Sciatic nerve (tissue), 2 donors: Measurements from ENCODE around the gene PEX19. TPM values are rescaled to one million over a fixed set of nuclear protein-coding genes. Genes with fewer than 3 reads are reported as not detected.

Experiments used
- ATAC-seq: fragments of 200-7000 bp; cut with Tn5 transposase; one replicate; pipeline ENCODE4 v1.9.1; 2020; ENCODE audit warnings: mild to moderate bottlenecking, moderate library complexity
- DNase-seq: peaks from one replicate; pipeline ENCODE4 v3.0.0-alpha.2; 2020; ENCODE audit warnings: low spot score
- intact Hi-C: fragments of 100-400 bp; cut with DNase I; formaldehyde crosslinking; loops from one replicate; pipeline ENCODE4 v1.14.2; 2022
- total RNA-seq: library from RNA; stranded (reverse); fragmentation: NEBNext Ultra II Directional; extraction: Animal tissue kit (Norgen Biotek cat#: 25700); gene quantifications from one replicate; pipeline ENCODE4 v1.2.1, GENCODE V29; 2021
- donor health status: DM: no; HTN: no; CAD: no.
- donor health status: DM: no; HTN: no; CAD: no.

The PEX19 gene
- total RNA-seq, 1 donor from 2014 or later: 71.1 TPM

DNA sequence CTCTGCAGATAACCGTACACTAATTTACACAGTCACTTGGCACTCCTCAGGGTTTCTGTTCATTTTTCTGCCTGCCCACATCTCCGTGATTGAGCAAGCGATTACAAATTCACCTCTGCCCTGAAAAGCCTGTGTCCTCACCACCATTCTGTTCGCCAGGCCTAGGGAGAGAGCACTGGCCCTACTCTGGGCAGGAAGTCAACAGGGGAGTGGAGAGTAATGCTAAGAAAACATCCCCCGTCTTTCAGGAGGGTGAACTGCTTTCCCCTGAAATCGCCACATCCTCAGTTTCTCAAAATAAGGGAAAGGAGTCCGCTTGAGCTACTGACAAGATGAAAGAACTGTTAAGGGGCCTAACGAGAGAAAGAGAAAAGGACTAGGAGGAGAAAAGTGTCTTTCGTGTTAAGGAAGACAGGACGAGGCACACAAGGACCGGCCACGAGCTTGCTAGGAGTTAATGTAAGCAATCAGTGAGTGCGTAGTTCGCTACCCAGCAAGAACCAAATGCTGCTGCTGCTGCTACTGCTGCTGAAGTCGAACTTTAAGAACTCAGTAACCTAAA, 632 bp downstream of the PEX19 start:
- DNase-seq (no peak), ATAC-seq (peak; percentile 67)
- intact Hi-C loops: no loop called here

DNA sequence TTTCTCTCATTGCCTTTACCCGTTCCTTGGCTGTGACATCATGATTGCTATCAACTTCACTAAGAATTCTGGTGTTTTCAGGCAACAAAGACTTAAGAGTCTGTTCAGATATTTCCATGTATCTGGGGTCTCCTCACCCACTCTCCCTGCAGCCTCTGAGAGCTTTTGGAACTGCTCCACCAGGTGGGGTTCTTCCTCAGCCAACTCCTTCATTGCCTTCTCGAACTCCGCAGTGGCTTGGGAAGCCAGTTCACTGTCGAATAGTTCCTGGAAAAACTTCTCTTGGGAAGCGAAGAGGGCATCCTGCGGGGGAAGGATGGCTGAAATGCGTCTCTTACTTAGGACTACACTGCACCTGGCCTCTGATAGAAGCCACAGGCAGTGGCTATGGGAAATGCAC, 2.1 kb downstream of the PEX19 start:
- ATAC-seq (no peak), DNase-seq (no peak)
- intact Hi-C loops: no loop called here

DNA sequence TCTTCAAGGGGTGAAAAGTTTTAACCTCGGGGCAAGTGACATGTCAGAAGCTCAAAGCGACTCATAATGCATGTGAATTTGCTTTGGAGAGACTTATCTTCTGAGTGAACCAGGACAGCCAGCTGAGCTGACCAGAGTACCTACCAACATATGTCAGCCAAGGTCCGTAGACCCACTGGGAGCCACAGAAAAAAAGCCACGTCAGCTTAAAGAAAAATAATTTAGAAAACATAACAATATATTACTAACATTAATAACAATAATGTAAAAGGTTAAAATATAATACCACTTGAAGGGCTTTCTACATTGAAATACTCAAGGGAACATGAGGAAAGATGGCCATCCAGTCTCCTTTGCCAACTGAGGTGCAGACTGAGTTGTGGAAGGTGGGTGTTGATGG, 6.9 kb downstream of the PEX19 start:
- intact Hi-C loops: no loop called here

DNA sequence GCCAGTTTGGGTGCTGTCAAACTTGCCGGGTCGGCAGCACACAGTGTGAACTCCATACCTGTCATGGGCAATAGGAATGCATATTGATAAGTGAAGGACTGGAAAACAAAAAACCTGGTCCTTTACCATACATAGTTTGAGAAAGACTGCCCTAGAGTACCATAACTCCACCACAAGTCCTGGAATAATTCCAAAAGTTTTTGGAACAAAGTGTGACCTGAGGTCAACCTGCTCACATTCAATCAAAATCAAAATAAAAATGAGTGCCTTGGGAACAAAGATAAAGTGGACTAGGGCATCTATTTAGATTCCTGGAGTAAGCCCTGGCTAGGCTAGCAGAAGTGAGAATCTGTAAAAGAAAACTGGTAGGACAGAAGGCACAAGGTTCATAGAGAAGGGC, 7.6 kb downstream of the PEX19 start:
- DNase-seq (no peak), ATAC-seq (no peak)
- intact Hi-C loops: no loop called here

More for the DNA sequence above, 6.9 kb downstream of the PEX19 start:
- ATAC-seq (no peak), DNase-seq (no peak)

DNA sequence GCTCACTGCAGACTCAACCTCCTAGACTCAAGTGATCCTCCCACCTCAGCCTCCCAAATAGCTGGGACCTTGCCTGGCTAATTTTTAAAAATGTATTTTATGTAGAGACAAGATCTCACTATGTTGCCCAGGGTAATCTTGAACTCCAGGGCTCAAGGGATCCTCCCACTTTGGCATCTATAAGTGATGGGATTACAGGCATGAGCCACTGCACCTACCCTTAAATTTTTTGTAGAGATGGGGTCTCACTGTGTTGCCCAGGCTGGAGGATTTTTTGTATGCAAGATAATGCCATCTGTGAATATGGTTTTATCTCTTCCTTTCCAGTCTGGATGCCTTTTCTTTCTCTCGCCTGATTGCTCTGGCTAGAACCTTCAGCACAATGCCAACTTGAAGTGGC, 13.9 kb downstream of the PEX19 start:
- no peak for DNase-seq
- no peak for ATAC-seq
- intact Hi-C loops: no loop called here

DNA sequence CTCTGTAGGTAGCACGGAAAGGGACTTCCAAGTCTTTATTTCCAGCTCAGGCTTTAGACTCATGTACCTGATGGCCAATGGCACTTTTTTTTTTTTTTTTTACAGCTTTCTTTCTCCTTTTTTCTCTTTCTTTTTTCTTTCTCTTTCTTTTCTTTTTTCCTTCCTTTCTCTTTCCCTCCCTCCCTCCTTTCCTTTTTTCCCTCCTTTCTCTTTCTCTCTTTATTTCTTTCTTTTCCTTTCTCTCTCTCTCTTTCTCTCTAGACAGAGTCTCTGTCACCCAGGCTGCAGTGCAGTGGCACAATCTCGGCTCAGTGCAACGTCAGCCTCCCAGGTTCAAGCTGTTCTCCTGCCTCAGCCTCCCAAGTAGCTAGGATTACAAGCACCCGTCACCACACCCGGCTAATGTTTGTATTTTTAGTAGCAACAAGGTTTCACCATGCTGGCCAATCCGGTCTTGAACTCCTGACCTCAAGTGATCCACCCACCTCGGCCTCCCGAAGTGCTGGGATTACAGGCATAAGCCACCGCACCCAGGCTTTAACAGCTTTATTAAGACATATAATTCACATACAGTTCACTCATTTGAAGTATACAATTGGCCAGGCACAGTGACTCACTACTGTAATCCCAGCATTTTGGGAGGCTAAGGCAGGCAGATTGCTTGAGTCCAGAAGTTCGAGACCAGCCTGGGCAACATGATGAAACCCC, 17.5 kb downstream of the PEX19 start:
- ATAC-seq: no peak
- DNase-seq: no peak
- intact Hi-C loops: no loop called here

DNA sequence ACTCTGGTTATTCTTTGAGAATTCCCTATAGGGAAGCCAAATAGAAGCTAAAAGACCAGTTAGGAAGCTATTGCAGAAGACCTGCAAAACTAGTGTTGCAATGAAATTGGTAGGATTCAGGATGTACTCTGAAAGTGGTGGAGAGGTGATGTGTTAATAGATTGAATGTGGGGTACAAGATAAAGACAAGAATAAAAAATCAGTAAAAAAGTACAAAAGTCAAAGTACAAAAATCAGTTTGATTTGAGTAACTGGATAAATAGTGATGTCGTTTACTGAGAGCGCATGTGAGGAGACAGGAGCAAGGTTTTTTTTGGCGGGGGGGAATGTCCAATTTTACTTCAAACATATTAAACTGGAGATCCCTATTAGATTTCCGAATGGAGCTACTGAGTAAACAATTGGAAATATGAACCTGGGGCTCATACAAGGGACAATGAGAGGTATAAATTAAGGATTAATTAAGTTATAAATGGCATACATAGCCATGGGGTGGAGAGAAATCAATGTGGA, 20.1 kb downstream of the PEX19 start:
- DNase-seq (no peak), ATAC-seq (no peak)
- intact Hi-C loops: no loop called here

DNA sequence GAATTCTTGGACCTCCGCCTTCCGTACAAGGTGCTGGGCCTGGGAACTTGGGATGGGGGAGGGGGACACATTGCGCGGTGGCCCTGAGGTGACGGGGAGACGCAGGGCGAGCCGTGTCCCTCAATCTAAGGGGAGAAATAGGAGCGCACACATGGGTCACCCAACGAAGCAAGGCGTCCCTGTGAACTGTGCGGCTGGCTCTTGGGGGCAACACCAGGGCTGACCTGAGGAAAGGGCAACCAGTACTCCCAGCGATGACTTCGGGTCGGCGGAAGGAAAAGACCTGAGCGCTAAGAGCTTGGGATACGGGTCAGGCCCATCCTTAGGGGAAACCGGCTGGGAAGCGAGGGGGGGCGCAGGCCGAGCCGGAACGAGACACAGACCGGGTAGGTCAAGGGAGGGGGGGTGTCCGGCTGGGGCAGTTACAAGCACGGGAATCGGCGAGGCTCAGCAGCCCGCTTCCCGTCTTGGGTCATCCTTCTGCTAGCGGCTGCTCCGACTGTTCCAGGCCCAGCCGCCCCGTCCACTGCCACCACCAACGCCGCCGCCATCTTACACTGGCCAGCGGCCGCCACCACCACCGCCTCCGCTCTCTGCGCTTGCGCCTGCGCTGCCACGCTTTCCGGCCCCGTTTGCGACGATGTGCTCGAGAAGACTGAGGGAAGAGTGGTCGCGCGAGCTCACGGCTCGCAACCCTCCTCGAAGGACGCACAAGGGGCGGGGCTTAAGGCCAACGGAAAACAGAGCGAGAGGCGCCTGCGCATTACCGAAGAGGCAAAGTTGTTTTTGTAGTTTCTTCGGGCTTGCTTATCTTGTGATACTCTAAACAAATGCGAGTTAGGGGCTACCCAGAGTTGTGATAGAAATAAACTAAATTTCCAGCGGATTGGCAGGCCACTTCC, 22.8 kb downstream of the PEX19 start, which contains the start of gene DCAF8:
DCAF8 (minus strand) TSS at position 657 of the 902 bp plus-strand sequence. CDS start 18,541 bp downstream, outside the sequence.
- DNase-seq (peak; percentile 99), ATAC-seq (peak; percentile 99)
- intact Hi-C loops: no loop called here

DNA sequence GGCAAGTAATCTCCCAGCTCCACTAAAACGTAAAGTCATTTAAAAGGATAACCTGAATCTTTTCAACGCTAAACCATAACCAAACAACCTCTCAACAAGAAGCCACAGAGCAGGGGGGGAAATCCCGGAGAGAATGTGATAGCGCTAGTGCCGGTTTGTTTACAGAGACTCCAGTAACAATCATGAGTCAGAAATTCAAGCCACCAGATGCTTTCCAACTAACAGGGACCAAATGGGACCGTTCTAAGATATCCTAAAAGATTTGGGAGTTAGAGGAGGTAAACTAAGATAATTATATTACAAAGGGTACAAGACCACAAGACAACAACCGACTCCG, 23.4 kb downstream of the PEX19 start:
- no peak for DNase-seq
- ATAC-seq: peak; percentile 33

DNA sequence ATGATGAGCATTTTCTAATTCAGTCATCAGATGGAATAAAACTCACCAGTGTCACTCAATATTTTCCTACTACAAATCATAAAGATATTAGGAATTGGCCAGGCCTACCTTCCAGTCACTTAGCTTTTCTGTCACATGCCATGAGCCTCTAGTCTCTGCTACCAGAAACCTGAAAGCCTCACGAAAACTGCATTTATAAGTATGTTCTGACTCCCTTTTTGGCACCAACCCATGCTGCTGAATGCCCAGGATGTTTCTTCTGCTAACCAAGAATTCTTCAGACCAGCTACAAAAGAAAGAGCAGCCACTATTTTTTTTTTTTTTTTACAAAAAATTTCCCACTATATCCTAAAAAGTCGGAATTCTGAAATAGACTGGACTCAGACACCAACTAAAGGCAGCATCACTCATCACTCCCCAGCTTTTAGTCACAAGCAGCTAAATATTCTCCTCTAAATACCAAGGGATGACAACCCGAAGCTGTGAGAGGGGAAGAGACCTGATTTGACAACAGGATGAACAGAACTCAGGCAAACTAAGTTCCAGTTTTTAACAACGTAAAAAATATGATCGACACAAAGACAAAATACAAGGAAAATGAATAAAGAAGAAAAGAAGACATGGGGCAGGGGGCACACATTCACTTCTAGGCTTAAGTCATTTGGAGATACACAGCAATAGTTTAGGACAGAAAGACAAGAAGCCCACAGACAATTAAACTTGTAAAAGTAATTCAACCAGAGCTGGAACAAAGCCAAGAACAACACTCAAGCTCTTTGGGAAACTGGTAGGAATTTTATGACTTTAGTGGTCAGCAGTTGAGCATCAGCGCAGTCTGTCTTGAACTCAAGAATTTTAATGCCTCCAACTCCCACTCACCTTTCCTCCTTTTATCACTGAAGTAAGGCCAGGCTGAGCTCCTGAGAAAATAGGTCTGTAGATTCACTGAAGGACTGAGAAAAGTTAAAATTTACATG, 24.2 kb downstream of the PEX19 start:
- intact Hi-C loops: no loop called here
- ATAC-seq: no peak

More for the DNA sequence above, 23.4 kb downstream of the PEX19 start:
- intact Hi-C loops: no loop called here

DNA sequence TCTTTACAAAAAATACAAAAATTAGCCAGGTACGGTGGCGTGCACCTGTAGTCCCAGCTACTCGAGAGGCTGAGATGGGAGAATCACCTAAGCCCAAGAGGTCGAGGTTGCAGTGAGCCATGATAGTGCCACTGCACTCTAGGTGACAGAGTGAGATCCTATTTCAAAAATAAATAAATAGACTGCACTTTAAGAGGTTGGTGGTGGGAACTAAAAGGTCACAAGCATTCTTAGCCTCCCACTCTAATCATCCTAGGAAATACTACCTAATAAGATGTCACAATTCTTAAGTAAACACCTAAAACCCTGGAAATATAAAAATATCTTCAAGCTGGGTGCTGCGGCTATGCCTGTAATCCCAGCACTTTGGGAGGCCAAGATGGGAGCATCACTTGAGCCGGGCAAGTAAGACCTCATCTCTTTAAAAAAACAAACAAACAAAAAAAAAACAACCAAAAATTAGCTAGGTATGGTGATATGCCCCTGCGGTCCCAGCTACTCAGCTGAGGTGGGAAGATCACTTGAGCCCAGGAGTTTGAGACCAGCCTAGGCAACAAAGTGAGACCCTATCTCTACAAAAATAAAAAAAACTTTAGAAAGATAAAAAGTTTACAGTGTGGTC, 26.6 kb downstream of the PEX19 start:
- DNase-seq (no peak), ATAC-seq (no peak)
- intact Hi-C loops: loop anchor here (10.0 kb wide), 1 partner anchor 163 kb away; the partner anchor contains the start of gene IGSF8

More for the DNA sequence above, 24.2 kb downstream of the PEX19 start:
- no peak for DNase-seq

DNA sequence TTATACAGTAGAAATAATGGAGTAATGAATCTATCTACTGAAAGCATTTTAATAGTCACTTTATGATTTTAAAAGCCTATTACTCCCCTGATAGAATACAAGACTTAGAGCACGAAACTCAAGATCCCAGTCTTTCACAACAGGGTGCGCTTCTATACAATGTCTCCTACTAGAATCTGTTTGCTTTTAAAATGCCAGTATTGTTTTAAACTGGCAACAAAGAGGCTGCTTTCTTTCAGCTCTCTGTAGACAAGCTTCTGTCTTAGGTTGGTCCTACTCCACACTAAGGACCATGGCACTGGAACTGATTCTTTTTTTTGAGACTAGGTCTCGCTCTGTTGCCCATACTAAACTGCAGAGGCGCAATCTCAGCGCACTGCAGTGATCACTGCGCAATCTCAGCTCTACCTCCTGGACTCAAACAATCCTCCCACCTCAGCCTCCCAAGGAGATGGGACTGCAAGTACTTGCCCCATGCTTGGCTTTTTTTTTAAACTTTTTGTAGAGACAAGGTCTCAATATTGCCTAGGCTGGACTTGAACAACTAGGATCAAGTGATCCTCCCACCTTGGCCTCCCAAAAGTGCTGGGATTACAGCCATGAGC, 27.4 kb downstream of the PEX19 start:
- DNase-seq (no peak), ATAC-seq (no peak)
- intact Hi-C loops: loop anchor here (10.0 kb wide), 1 partner anchor 163 kb away; the partner anchor contains the start of gene IGSF8

DNA sequence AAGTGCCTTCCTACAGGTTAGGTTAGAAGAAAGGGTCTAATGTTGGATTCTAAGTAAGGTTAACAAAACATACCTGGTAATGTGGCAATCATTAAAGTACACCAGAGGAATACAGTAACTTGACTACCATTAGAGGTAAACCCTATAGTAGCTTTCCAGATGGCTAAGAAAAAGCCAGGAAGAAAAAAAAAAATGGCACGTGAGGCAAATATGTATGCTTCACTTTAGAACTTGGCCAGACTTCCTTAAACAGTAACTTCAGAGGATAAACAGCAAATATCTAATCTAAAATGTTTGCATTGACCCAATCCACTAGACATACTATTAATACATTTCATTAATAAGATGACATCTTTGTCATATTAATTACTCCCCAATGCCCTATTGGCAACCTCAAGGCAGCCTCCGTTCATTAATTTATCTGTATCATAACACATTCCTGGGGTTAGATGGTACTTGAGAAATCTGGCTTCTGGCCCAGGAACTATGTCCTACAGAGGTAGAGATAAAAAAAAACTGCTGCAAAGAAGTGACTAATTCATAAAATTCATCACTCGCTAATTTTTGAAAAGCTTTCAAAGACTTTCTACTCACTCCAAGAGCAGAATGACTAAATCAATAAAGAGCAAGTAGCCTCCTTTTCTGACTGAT, 28.4 kb downstream of the PEX19 start:
- DNase-seq (no peak), ATAC-seq (no peak)
- intact Hi-C loops: loop anchor here (10.0 kb wide), 1 partner anchor 162 kb away; the partner anchor contains the start of gene IGSF8

DNA sequence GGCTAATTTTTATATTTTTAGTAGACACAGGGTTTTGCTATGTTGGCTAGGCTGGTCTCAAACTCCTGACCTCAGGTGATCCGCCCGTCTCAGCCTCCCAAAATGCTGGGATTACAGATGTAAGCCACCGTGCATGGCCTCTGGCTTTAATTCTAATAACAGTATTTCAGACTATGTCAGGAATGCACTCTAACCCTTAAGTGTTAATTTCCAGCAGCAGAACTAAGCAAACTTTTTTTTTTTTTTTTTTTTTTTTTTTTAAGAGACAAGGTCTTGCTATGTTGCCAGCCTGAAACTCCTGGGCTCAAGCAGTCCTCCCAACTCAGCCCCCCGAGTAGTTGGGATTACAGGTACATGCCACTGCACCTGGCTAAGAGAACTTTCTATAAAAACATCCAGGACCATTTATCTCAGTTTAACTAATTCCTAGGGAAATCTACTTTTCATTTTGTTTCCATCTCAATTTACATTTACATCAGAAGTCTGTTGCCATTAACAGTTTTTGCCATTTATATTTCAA, 29.1 kb downstream of the PEX19 start:
- DNase-seq: no peak
- ATAC-seq: no peak
- intact Hi-C loops: loop anchor here (10.0 kb wide), 1 partner anchor 161 kb away; the partner anchor contains the start of gene IGSF8

DNA sequence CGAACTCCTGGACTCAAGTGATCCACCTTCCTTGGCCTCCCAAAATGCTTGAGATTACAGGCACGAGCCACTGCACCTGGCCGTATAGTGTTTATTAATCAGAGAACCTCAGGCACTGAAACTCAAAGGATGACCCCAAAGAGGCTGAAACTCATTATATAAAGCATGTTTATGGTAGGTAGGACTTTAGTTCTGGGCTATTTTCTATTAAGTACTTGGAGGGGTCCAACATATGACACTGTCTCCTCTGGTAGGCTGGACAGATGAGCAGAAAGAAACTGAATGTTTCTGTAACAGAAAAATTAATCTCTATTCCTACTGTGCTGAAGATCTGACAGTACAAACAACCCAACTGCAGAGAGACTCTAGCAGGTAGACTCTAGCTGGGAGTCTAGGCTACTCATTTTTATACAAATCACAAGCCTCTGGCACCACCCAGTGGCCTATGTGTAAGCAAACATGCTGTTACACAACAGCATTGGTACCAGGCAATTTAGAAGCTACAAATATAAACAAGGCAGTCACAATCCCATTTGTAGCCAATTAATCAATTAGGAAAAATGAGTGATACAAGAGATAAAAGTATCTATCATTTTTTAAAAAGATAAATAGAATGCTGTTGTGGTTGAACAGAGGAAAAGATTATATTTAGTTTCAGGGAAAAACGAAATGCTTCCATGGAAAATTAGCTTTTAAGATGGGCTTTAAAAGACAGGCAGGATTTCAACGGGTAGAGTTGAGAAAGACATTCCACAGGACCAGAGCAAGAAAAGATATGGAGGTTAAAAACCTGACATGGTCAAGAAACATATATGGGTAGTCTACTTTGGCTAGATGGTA, 33.0 kb downstream of the PEX19 start:
- intact Hi-C loops: loop anchor here (10.0 kb wide), 1 partner anchor 157 kb away; the partner anchor contains the start of gene IGSF8
- DNase-seq: peak; percentile 83
- peak; percentile 98 for ATAC-seq

DNA sequence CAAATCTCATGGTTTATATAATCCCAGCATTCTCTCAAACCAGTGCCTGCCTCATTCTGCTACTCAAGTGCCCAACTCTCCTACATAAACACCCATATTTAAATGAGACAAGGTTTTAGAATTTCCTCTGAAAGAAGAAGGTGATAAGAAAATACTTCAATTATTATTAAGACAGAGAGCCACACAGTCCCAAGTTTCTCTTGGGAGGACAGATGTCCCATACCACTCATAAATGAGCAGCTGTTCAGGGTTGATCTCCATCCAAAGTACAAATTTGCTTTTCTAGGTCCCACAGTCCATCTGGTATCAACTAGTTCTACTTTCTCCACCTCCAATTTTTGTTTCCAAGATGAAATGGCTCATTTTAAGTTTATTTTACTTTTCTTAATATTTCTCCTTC, 33.9 kb downstream of the PEX19 start:
- DNase-seq (no peak), ATAC-seq (peak; percentile 79)
- intact Hi-C loops: loop anchor here (10.0 kb wide), 1 partner anchor 156 kb away; the partner anchor contains the start of gene IGSF8
